ENCODE measurements around the gene SNRNP40.
"Not testable (repeated sequence)": the region's sequence is repeated elsewhere in the genome, so short reads cannot be mapped to it uniquely, and the experiment has no call there.

The SNRNP40 gene

GRCh38 chr1:31264790-31265386, 31.7 kb downstream of the SNRNP40 start:
- Histone ChIP-seq H4K20me1 (peaks cover 0 to 17% (median 0%) of the 10 kb centered on the region in 11 experiments; a peak in 6 of 22 replicates), H3K4me3 (no peak overlapping the region), H3K27ac (no peak overlapping the region), H3K36me3 (peaks cover 97 to 100% (median 99%) of the 10 kb centered on the region in 11 experiments), H3K9me3 (replicated peaks in 1 of 11) (no peaks in the 10 kb centered on the region), H3K4me1 (no peaks in the 10 kb centered on the region), H3K9ac (no peak overlapping the region), H3K4me2 (no peak overlapping the region), H3K27me3 (no peaks in the 10 kb centered on the region)
- no peak for TF ChIP-seq Cebpa-rat (IDR thresholded peaks at IDR 0.05)

GRCh38 chr1:31263408-31263807, 33.2 kb downstream of the SNRNP40 start:
- peaks cover 0 to 17% (median 0%) of the 10 kb centered on the region in 11 experiments; a peak in 6 of 22 replicates for H4K20me1 ChIP-seq
- H3K27me3 ChIP-seq, result no peaks in the 10 kb centered on the region
- H3K4me3 ChIP-seq, result no peak overlapping the region
- no peak overlapping the region for H3K9ac ChIP-seq
- H3K36me3 ChIP-seq, result peaks cover 97 to 100% (median 99%) of the 10 kb centered on the region in 11 experiments
- H3K4me1 ChIP-seq, result no peaks in the 10 kb centered on the region
- H3K4me2 ChIP-seq, result no peak overlapping the region
- no peak overlapping the region for H3K27ac ChIP-seq
- H3K9me3 ChIP-seq (replicated peaks in 1 of 11), result no peaks in the 10 kb centered on the region
- TF ChIP-seq Cebpa-rat (IDR thresholded peaks at IDR 0.05), result no peak

GRCh38 chr1:31262393-31262792, 34.2 kb downstream of the SNRNP40 start:
- H3K4me3 ChIP-seq; H3K27me3 ChIP-seq; H3K9me3 ChIP-seq (replicated peaks in 1 of 11); H3K27ac ChIP-seq; H3K4me1 ChIP-seq; H3K9ac ChIP-seq; H3K4me2 ChIP-seq: not testable (repeated sequence)
- peaks cover 97 to 100% (median 99%) of the 10 kb centered on the region in 11 experiments for H3K36me3 ChIP-seq
- H4K20me1 ChIP-seq, result peaks cover 0 to 17% (median 0%) of the 10 kb centered on the region in 11 experiments; a peak in 5 of 22 replicates

- Histone ChIP-seq H3K36me3 (peaks cover 97 to 100% (median 99%) of the 10 kb centered on the region in 11 experiments), H3K4me2 (no peak overlapping the region), H4K20me1 (peaks cover 0 to 18% (median 0%) of the 10 kb centered on the region in 11 experiments; a peak in 5 of 22 replicates), H3K4me1 (no peaks in the 10 kb centered on the region), H3K9ac (no peak overlapping the region), H3K4me3 (no peak overlapping the region), H3K27ac (no peak overlapping the region), H3K9me3 (replicated peaks in 1 of 11) (no peaks in the 10 kb centered on the region), H3K27me3 (no peaks in the 10 kb centered on the region)
- no peak for TF ChIP-seq Cebpa-rat (IDR thresholded peaks at IDR 0.05)
Observed at GRCh38 chr1:31261916-31262315, 34.7 kb downstream of the SNRNP40 start.

GRCh38 chr1:31259746-31260145, 36.8 kb downstream of the SNRNP40 start:
- peaks cover 79 to 100% (median 86%) of the 10 kb centered on the region in 11 experiments for H3K36me3 ChIP-seq
- H3K4me2 ChIP-seq, result no peak overlapping the region
- H4K20me1 ChIP-seq, result peaks cover 0 to 11% (median 0%) of the 10 kb centered on the region in 11 experiments; a peak in 2 of 22 replicates
- H3K27me3 ChIP-seq, result no peaks in the 10 kb centered on the region
- no peak overlapping the region for H3K27ac ChIP-seq
- no peaks in the 10 kb centered on the region for H3K9me3 ChIP-seq (replicated peaks in 1 of 11)
- TF ChIP-seq Cebpa-rat (IDR thresholded peaks at IDR 0.05), result no peak
- H3K9ac ChIP-seq, result no peak overlapping the region
- H3K4me3 ChIP-seq, result no peak overlapping the region
- no peaks in the 10 kb centered on the region for H3K4me1 ChIP-seq

GRCh38 chr1:31258581-31258980, 38.0 kb downstream of the SNRNP40 start:
- Histone ChIP-seq H3K27ac (no peak overlapping the region), H3K27me3 (no peaks in the 10 kb centered on the region), H3K4me1 (no peaks in the 10 kb centered on the region), H3K9me3 (replicated peaks in 1 of 11) (no peaks in the 10 kb centered on the region), H3K4me3 (no peak overlapping the region), H4K20me1 (peaks cover 0 to 6% (median 0%) of the 10 kb centered on the region in 11 experiments; a peak in 1 of 22 replicates), H3K36me3 (peaks cover 67 to 89% (median 74%) of the 10 kb centered on the region in 11 experiments), H3K4me2 (no peak overlapping the region), H3K9ac (no peak overlapping the region)
- no peak for TF ChIP-seq Cebpa-rat (IDR thresholded peaks at IDR 0.05)

- TF ChIP-seq Cebpa-rat (IDR thresholded peaks at IDR 0.05), result no peak
- peaks cover 54 to 75% (median 61%) of the 10 kb centered on the region in 11 experiments for H3K36me3 ChIP-seq
- H3K9ac ChIP-seq, result no peak overlapping the region
- no peaks in the 10 kb centered on the region for H3K4me1 ChIP-seq
- H3K9me3 ChIP-seq (replicated peaks in 1 of 11), result no peaks in the 10 kb centered on the region
- H3K4me2 ChIP-seq, result no peak overlapping the region
- H3K27ac ChIP-seq, result no peak overlapping the region
- peaks cover 0 to 6% (median 0%) of the 10 kb centered on the region in 11 experiments; a peak in 1 of 22 replicates for H4K20me1 ChIP-seq
- H3K4me3 ChIP-seq, result no peak overlapping the region
- no peaks in the 10 kb centered on the region for H3K27me3 ChIP-seq
Observed at GRCh38 chr1:31257213-31257612, 39.4 kb downstream of the SNRNP40 start.

GRCh38 chr1:31249854-31250253, 46.7 kb downstream of the SNRNP40 start:
- H3K4me3 ChIP-seq, result no peak overlapping the region
- no peaks in the 10 kb centered on the region for H3K27me3 ChIP-seq
- peaks cover 0 to 21% (median 0%) of the 10 kb centered on the region in 10 experiments; a peak in 6 of 20 replicates for H3K4me1 ChIP-seq
- TF ChIP-seq Cebpa-rat (IDR thresholded peaks at IDR 0.05), result no peak
- H4K20me1 ChIP-seq, result no peaks in the 10 kb centered on the region; a peak in 1 of 22 replicates
- H3K4me2 ChIP-seq, result no peak overlapping the region
- no peak overlapping the region for H3K27ac ChIP-seq
- no peaks in the 10 kb centered on the region for H3K9me3 ChIP-seq (replicated peaks in 1 of 11)
- H3K9ac ChIP-seq, result no peak overlapping the region
- 0 out of 22 replicates have a peak, but pooled peaks cover 0 to 2% (median 0%) of the 10 kb centered on the region in 11 experiments for H3K36me3 ChIP-seq

GRCh38 chr1:31248276-31248675, 48.3 kb downstream of the SNRNP40 start:
- Histone ChIP-seq H4K20me1 (no peaks in the 10 kb centered on the region; a peak in 1 of 22 replicates), H3K36me3 (no peaks in the 10 kb centered on the region), H3K4me1 (peaks cover 0 to 21% (median 0%) of the 10 kb centered on the region in 10 experiments; a peak in 6 of 20 replicates), H3K9ac (no peak overlapping the region), H3K27me3 (no peaks in the 10 kb centered on the region), H3K4me3 (no peak overlapping the region), H3K4me2 (no peak overlapping the region), H3K9me3 (replicated peaks in 1 of 11) (no peaks in the 10 kb centered on the region), H3K27ac (no peak overlapping the region)
- TF ChIP-seq Cebpa-rat (IDR thresholded peaks at IDR 0.05), result no peak

GRCh38 chr1:31244326-31244725, 52.3 kb downstream of the SNRNP40 start:
- Histone ChIP-seq H3K9ac (no peak overlapping the region), H3K4me1 (peaks cover 9 to 34% (median 13%) of the 10 kb centered on the region in 10 experiments), H3K4me3 (no peak overlapping the region), H3K27me3 (peaks cover 19 to 32% (median 24%) of the 10 kb centered on the region in 11 experiments), H3K4me2 (no peak overlapping the region), H3K36me3 (no peaks in the 10 kb centered on the region), H3K9me3 (replicated peaks in 1 of 11) (no peaks in the 10 kb centered on the region), H4K20me1 (peaks cover 0 to 11% (median 3%) of the 10 kb centered on the region in 11 experiments; a peak in 9 of 22 replicates), H3K27ac (no peak overlapping the region)
- TF ChIP-seq Cebpa-rat (IDR thresholded peaks at IDR 0.05), result no peak
